ENCODE measurements around the gene RWDD1. TPM values are rescaled to one million over a fixed set of nuclear protein-coding genes. Genes with fewer than 3 reads are reported as not detected.
A peak's percentile ranks its signal among the peaks of the same experiment; 100 is the strongest.

Gene RWDD1
- total and polyA plus RNA-seq, 2 of the 13 experiments (the other 11 are each of a cell fraction or from before 2014, with no cell fraction given) = 27.4 to 67.1 TPM

- TF ChIP-seq, protein P1, sequence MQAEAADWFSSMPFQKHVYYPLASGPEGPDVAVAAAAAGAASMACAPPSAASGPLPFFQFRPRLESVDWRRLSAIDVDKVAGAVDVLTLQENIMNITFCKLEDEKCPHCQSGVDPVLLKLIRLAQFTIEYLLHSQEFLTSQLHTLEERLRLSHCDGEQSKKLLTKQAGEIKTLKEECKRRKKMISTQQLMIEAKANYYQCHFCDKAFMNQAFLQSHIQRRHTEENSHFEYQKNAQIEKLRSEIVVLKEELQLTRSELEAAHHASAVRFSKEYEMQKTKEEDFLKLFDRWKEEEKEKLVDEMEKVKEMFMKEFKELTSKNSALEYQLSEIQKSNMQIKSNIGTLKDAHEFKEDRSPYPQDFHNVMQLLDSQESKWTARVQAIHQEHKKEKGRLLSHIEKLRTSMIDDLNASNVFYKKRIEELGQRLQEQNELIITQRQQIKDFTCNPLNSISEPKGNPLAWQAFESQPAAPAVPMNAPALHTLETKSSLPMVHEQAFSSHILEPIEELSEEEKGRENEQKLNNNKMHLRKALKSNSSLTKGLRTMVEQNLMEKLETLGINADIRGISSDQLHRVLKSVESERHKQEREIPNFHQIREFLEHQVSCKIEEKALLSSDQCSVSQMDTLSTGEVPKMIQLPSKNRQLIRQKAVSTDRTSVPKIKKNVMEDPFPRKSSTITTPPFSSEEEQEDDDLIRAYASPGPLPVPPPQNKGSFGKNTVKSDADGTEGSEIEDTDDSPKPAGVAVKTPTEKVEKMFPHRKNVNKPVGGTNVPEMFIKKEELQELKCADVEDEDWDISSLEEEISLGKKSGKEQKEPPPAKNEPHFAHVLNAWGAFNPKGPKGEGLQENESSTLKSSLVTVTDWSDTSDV (CRISPR knock-in tag; IDR thresholded peaks at IDR 0.05) = no peak
- TF ChIP-seq ZNF749 (CRISPR knock-in tag; IDR thresholded peaks at IDR 0.05; ENCODE audit: borderline replicate concordance) (no peak), ZNF446 (CRISPR knock-in tag; IDR thresholded peaks at IDR 0.05) (no peak), MATR3 (CRISPR knock-in tag; IDR thresholded peaks at IDR 0.05) (no peak), MTF1 (CRISPR knock-in tag; IDR thresholded peaks at IDR 0.05) (no peak), ZNF546 (CRISPR knock-in tag; conservative IDR thresholded peaks at IDR 0.05) (no peak), ZNF790 (CRISPR knock-in tag; IDR thresholded peaks at IDR 0.05; ENCODE audit: borderline replicate concordance) (no peak), HCFC1 (IDR thresholded peaks at IDR 0.05; ENCODE audit: low read depth, low read length) (no peak), ZNF7 (CRISPR knock-in tag; IDR thresholded peaks at IDR 0.05) (no peak), PAF1 (CRISPR knock-in tag; IDR thresholded peaks at IDR 0.05) (no peak), CAMTA2 (CRISPR knock-in tag; IDR thresholded peaks at IDR 0.05; ENCODE audit: borderline replicate concordance) (no peak), ARNTL (CRISPR knock-in tag; IDR thresholded peaks at IDR 0.05) (peak; percentile 41; the same call in 1 of the 2 replicates), SOX5 (CRISPR knock-in tag; IDR thresholded peaks at IDR 0.05; ENCODE audit: borderline replicate concordance) (peak; percentile 99), IRF1 (CRISPR knock-in tag; IDR thresholded peaks at IDR 0.05; ENCODE audit: low read depth) (no peak), AHR (CRISPR knock-in tag; IDR thresholded peaks at IDR 0.05) (no peak; the same call in 1 of the 2 replicates), U2AF1 (optimal IDR thresholded peaks at IDR 0.05; ENCODE audit: low read depth, low read length) (no peak), MIER3 (CRISPR knock-in tag; IDR thresholded peaks at IDR 0.05; ENCODE audit: borderline replicate concordance) (peak; percentile 93), KDM4B (CRISPR knock-in tag; IDR thresholded peaks at IDR 0.05) (no peak; the same call in 1 of the 2 replicates), ZFP62 (CRISPR knock-in tag; IDR thresholded peaks at IDR 0.05) (no peak), TEF (CRISPR knock-in tag; IDR thresholded peaks at IDR 0.05) (no peak)
- TF ChIP-seq, protein P2, sequence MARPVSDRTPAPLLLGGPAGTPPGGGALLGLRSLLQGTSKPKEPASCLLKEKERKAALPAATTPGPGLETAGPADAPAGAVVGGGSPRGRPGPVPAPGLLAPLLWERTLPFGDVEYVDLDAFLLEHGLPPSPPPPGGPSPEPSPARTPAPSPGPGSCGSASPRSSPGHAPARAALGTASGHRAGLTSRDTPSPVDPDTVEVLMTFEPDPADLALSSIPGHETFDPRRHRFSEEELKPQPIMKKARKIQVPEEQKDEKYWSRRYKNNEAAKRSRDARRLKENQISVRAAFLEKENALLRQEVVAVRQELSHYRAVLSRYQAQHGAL (CRISPR knock-in tag; IDR thresholded peaks at IDR 0.05; ENCODE audit: not compliant biosample characterization) = peak; percentile 22
- TF ChIP-seq, protein P3, sequence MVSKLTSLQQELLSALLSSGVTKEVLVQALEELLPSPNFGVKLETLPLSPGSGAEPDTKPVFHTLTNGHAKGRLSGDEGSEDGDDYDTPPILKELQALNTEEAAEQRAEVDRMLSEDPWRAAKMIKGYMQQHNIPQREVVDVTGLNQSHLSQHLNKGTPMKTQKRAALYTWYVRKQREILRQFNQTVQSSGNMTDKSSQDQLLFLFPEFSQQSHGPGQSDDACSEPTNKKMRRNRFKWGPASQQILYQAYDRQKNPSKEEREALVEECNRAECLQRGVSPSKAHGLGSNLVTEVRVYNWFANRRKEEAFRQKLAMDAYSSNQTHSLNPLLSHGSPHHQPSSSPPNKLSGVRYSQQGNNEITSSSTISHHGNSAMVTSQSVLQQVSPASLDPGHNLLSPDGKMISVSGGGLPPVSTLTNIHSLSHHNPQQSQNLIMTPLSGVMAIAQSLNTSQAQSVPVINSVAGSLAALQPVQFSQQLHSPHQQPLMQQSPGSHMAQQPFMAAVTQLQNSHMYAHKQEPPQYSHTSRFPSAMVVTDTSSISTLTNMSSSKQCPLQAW (CRISPR knock-in tag; IDR thresholded peaks at IDR 0.05) = peak; percentile 78; the same call in 1 of the 2 replicates
- TF ChIP-seq, protein P4, sequence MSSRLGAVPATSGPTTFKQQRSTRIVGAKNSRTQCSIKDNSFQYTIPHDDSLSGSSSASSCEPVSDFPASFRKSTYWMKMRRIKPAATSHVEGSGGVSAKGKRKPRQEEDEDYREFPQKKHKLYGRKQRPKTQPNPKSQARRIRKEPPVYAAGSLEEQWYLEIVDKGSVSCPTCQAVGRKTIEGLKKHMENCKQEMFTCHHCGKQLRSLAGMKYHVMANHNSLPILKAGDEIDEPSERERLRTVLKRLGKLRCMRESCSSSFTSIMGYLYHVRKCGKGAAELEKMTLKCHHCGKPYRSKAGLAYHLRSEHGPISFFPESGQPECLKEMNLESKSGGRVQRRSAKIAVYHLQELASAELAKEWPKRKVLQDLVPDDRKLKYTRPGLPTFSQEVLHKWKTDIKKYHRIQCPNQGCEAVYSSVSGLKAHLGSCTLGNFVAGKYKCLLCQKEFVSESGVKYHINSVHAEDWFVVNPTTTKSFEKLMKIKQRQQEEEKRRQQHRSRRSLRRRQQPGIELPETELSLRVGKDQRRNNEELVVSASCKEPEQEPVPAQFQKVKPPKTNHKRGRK (CRISPR knock-in tag; IDR thresholded peaks at IDR 0.05) = no peak
Measured at GRCh38 chr6:116631379-116631990, 60.2 kb downstream of the RWDD1 start (continued).

All from HepG2 (cell line).